GM19023 (cell line): ENCODE measurements around the gene KRTAP2-1.
"Not testable (repeated sequence)": the region's sequence is repeated elsewhere in the genome, so short reads cannot be mapped to it uniquely, and the experiment has no call there.

ENCODE experiments used
- ATAC-seq: cut with Tn5 transposase; IDR thresholded peaks from one replicate; pipeline ENCODE4 v1.9.1; 2021; ENCODE audit warnings: mild to moderate bottlenecking, moderate library complexity; ENCODE audit not compliant: unreplicated experiment

Gene KRTAP2-1

GRCh38 chr17:41058741-41059140, 11.6 kb upstream of the KRTAP2-1 start:
- ATAC-seq, result no peak

GRCh38 chr17:41057547-41057946, 10.4 kb upstream of the KRTAP2-1 start:
- no peak for ATAC-seq

GRCh38 chr17:41055130-41055529, 8.0 kb upstream of the KRTAP2-1 start, which contains the start of gene KRTAP2-2:
KRTAP2-2 (minus strand) TSS chr17:41055230; CDS start chr17:41055211, 19 bp downstream.
- not testable (repeated sequence) for ATAC-seq

- not testable (repeated sequence) for ATAC-seq
Measured at GRCh38 chr17:41054556-41054955, 7.4 kb upstream of the KRTAP2-1 start.

- no peak for ATAC-seq
Measured at GRCh38 chr17:41054025-41054424, 6.9 kb upstream of the KRTAP2-1 start.

GRCh38 chr17:41052566-41052965, 5.5 kb upstream of the KRTAP2-1 start:
- no peak for ATAC-seq

- ATAC-seq, result no peak
Measured at GRCh38 chr17:41049110-41049509, 2.0 kb upstream of the KRTAP2-1 start.

- ATAC-seq, result no peak
Measured at GRCh38 chr17:41048441-41048840, 1.3 kb upstream of the KRTAP2-1 start.

- ATAC-seq, result no peak
Measured at GRCh38 chr17:41042953-41043352, 4.2 kb downstream of the KRTAP2-1 start.

GRCh38 chr17:41040783-41041571, 6.1 kb downstream of the KRTAP2-1 start, which contains the start of gene KRTAP1-1:
KRTAP1-1 (minus strand) TSS chr17:41041450; CDS start chr17:41041397, 53 bp downstream.
- ATAC-seq, result not testable (repeated sequence)

GRCh38 chr17:41037853-41038350, 9.2 kb downstream of the KRTAP2-1 start:
- no peak for ATAC-seq

GRCh38 chr17:41034346-41034935, 12.7 kb downstream of the KRTAP2-1 start, which contains the start of gene KRTAP1-3:
KRTAP1-3 (minus strand) TSS chr17:41034874; CDS start chr17:41034821, 53 bp downstream.
- not testable (repeated sequence) for ATAC-seq

GRCh38 chr17:41029633-41030245, 17.4 kb downstream of the KRTAP2-1 start, which contains the start of gene KRTAP1-4:
KRTAP1-4 (minus strand) TSS chr17:41030195; CDS start chr17:41030078, 117 bp downstream.
- ATAC-seq, result no peak

- ATAC-seq, result no peak
Measured at GRCh38 chr17:41026715-41027471, 20.2 kb downstream of the KRTAP2-1 start, which contains the start of gene KRTAP1-5. KRTAP1-5 (minus strand) TSS chr17:41027208; CDS start chr17:41027155, 53 bp downstream.

GRCh38 chr17:41024697-41025096, 22.4 kb downstream of the KRTAP2-1 start:
- ATAC-seq, result no peak

- ATAC-seq, result no peak
Measured at GRCh38 chr17:41020336-41020735, 26.8 kb downstream of the KRTAP2-1 start.

- no peak for ATAC-seq
Measured at GRCh38 chr17:41019415-41019814, 27.7 kb downstream of the KRTAP2-1 start.

- ATAC-seq, result no peak
Measured at GRCh38 chr17:41018541-41018940, 28.6 kb downstream of the KRTAP2-1 start.

GRCh38 chr17:41016578-41017215, 30.4 kb downstream of the KRTAP2-1 start:
- no peak for ATAC-seq

- ATAC-seq, result no peak
Measured at GRCh38 chr17:41015454-41015853, 31.7 kb downstream of the KRTAP2-1 start.
